Measurements from ENCODE around the gene TBXAS1. TPM values are rescaled to one million over a fixed set of nuclear protein-coding genes. Genes with fewer than 3 reads are reported as not detected.

TBXAS1 gene
- polyA plus RNA-seq, 2 of the 4 experiments (the other 2 are of a cell fraction): 8.8 to 11.6 TPM

GRCh38 chr7:140010194-140010895, 181.3 kb downstream of the TBXAS1 start:
- H3K27ac ChIP-seq: no peak overlapping the region
- FAIRE-seq: no peak
- no peaks in the 10 kb centered on the region for H3K4me1 ChIP-seq
- no peak overlapping the region for H3K4me3 ChIP-seq
- 75% methylated on average over 9 of the region's 9 CpGs for WGBS (ENCODE audit: missing lambda C conversion rate)
- TF ChIP-seq NR3C1 (IDR thresholded peaks at IDR 0.05) (no peak), CHD2 (IDR thresholded peaks at IDR 0.05; ENCODE audit: low read length, partially characterized antibody) (no peak)
- POLR2A ChIA-PET: no interaction called here
- CTCF ChIA-PET: interaction anchor here (0.8 to 1.3 kb wide), 4 partner anchors 8 to 365 kb away, joined by 3 to 4 read pairs (median 3); no protein-coding TSS in a partner anchor
- ATAC-seq: no peak
- no peak overlapping the region for H3K4me2 ChIP-seq
- H3K9me3 ChIP-seq: no peaks in the 10 kb centered on the region
- DNase-seq (ENCODE audit: low read depth in 1 of 2, low spot score in 1 of 2): no peak

- no peak overlapping the region for H3K27ac ChIP-seq
- ATAC-seq (no peak), DNase-seq (ENCODE audit: low read depth in 1 of 2, low spot score in 1 of 2) (no peak), FAIRE-seq (no peak)
- TF ChIP-seq ZC3H11A (IDR thresholded peaks at IDR 0.05): no peak
- no peak for TF ChIP-seq KDM5A (IDR thresholded peaks at IDR 0.05)
- no peak for TF ChIP-seq BHLHE40 (IDR thresholded peaks at IDR 0.05; ENCODE audit: low read depth, low read length)
- no peak for TF ChIP-seq GATA3 (IDR thresholded peaks at IDR 0.05; ENCODE audit: borderline replicate concordance)
- TF ChIP-seq SREBF2 (IDR thresholded peaks at IDR 0.05): no peak
- TF ChIP-seq RFX5 (IDR thresholded peaks at IDR 0.05): no peak
- no peak for TF ChIP-seq CHD2 (IDR thresholded peaks at IDR 0.05; ENCODE audit: low read length, partially characterized antibody)
- TF ChIP-seq NR3C1 (IDR thresholded peaks at IDR 0.05): no peak
- no peak for TF ChIP-seq TFCP2L1 (CRISPR knock-in tag; IDR thresholded peaks at IDR 0.05)
- TF ChIP-seq SMC3 (IDR thresholded peaks at IDR 0.05): no peak
- no peak for TF ChIP-seq POLR2AphosphoS2 (conservative IDR thresholded peaks at IDR 0.05; ENCODE audit: low read length)
- no peak for TF ChIP-seq ELK1 (IDR thresholded peaks at IDR 0.05; ENCODE audit: low read depth, low read length)
- no peak for TF ChIP-seq RNF2 (IDR thresholded peaks at IDR 0.05; ENCODE audit: borderline replicate concordance, low read depth)
- no peak for TF ChIP-seq HOXB5 (CRISPR knock-in tag; IDR thresholded peaks at IDR 0.05)
- H3K4me3 ChIP-seq: no peak overlapping the region
- 87% methylated on average over 4 of the region's 4 CpGs for WGBS (ENCODE audit: missing lambda C conversion rate)
- no peaks in the 10 kb centered on the region for H3K4me1 ChIP-seq
- ChIA-PET CTCF (interaction anchor here (0.8 to 1.5 kb wide), 4 partner anchors 11 to 518 kb away, joined by 3 to 5 read pairs (median 4); no protein-coding TSS in a partner anchor), POLR2A (no interaction called here)
- no peaks in the 10 kb centered on the region for H3K9me3 ChIP-seq
- H3K4me2 ChIP-seq: no peak overlapping the region
These were observed 184.6 kb downstream of the TBXAS1 start for GRCh38 chr7:140013676-140014075.

GRCh38 chr7:140014123-140014522, 185.1 kb downstream of the TBXAS1 start:
- Histone ChIP-seq H3K27ac (no peak overlapping the region), H3K4me2 (no peak overlapping the region), H3K4me1 (no peaks in the 10 kb centered on the region), H3K4me3 (no peak overlapping the region), H3K9me3 (no peaks in the 10 kb centered on the region)
- ATAC-seq: no peak
- ChIA-PET POLR2A (no interaction called here), CTCF (interaction anchor here (1.0 to 1.5 kb wide), 3 partner anchors 12 to 518 kb away, joined by 3 to 5 read pairs (median 3); no protein-coding TSS in a partner anchor)
- no peak for FAIRE-seq
- DNase-seq (ENCODE audit: low read depth in 1 of 2, low spot score in 1 of 2): no peak
- TF ChIP-seq BHLHE40 (IDR thresholded peaks at IDR 0.05; ENCODE audit: low read depth, low read length): no peak
- TF ChIP-seq FOSB (CRISPR knock-in tag; IDR thresholded peaks at IDR 0.05): no peak
- TF ChIP-seq CTCF (IDR thresholded peaks at IDR 0.05): no peak
- TF ChIP-seq CBX2 (IDR thresholded peaks at IDR 0.05; ENCODE audit: borderline replicate concordance, low read depth): no peak
- TF ChIP-seq HMGXB4 (CRISPR knock-in tag; IDR thresholded peaks at IDR 0.05; ENCODE audit: borderline replicate concordance): no peak
- no peak for TF ChIP-seq KDM5A (IDR thresholded peaks at IDR 0.05)
- TF ChIP-seq HDAC2 (IDR thresholded peaks at IDR 0.05): no peak
- no peak for TF ChIP-seq POLR2AphosphoS2 (conservative IDR thresholded peaks at IDR 0.05; ENCODE audit: low read length)
- TF ChIP-seq HES2 (IDR thresholded peaks at IDR 0.05): no peak
- no peak for TF ChIP-seq MYC (IDR thresholded peaks at IDR 0.05; ENCODE audit: borderline replicate concordance, low read length)
- TF ChIP-seq RCOR1 (IDR thresholded peaks at IDR 0.05; ENCODE audit: low read depth, low read length): no peak
- no peak for TF ChIP-seq NFE2L2 (conservative IDR thresholded peaks at IDR 0.05; ENCODE audit: low read length)
- TF ChIP-seq PHF8 (IDR thresholded peaks at IDR 0.05; ENCODE audit: borderline replicate concordance, low read depth): no peak
- TF ChIP-seq E2F6 (IDR thresholded peaks at IDR 0.05; ENCODE audit: borderline replicate concordance, low read depth): no peak
- WGBS (ENCODE audit: missing lambda C conversion rate): 80% methylated on average over 10 of the region's 10 CpGs
